ENCODE measurements around the gene NBEAL2. TPM values are rescaled to one million over a fixed set of nuclear protein-coding genes. Genes with fewer than 3 reads are reported as not detected.

NBEAL2 gene
- total RNA-seq, 1 donor from 2014 or later: 20.0 TPM

DNA sequence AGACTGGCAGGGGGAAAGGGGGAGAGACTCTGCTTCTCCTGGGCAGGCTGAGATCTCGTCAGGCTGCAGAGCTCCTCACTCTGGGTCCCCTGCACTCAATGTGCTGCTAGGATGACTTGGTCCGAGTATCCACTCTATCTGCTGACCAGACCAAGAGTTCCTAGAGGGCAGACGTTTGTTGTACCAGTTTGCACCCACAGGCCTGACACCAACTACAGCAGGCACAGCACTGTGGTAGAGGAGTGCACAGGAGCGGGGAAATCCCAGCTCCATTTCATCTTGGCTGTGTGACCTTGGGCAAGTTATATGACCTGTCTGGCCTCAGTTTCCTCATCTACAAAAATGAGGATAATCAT lies 31.9 kb upstream of the NBEAL2 start:
- Histone ChIP-seq H3K4me3 (ENCODE audit: low read depth, low read length) (no peak overlapping the region), H3K36me3 (ENCODE audit: control insufficient read depth, insufficient read depth, low read length) (peaks cover 1% of the 10 kb centered on the region), H3K27me3 (ENCODE audit: control insufficient read depth, insufficient read depth, low read length) (no peaks in the 10 kb centered on the region)
- TF ChIP-seq, protein P1, sequence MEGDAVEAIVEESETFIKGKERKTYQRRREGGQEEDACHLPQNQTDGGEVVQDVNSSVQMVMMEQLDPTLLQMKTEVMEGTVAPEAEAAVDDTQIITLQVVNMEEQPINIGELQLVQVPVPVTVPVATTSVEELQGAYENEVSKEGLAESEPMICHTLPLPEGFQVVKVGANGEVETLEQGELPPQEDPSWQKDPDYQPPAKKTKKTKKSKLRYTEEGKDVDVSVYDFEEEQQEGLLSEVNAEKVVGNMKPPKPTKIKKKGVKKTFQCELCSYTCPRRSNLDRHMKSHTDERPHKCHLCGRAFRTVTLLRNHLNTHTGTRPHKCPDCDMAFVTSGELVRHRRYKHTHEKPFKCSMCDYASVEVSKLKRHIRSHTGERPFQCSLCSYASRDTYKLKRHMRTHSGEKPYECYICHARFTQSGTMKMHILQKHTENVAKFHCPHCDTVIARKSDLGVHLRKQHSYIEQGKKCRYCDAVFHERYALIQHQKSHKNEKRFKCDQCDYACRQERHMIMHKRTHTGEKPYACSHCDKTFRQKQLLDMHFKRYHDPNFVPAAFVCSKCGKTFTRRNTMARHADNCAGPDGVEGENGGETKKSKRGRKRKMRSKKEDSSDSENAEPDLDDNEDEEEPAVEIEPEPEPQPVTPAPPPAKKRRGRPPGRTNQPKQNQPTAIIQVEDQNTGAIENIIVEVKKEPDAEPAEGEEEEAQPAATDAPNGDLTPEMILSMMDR (IDR thresholded peaks at IDR 0.05; ENCODE audit: insufficient read depth, low read length, severe bottlenecking): no peak
- no peak for FAIRE-seq
- no peak for DNase-seq (ENCODE audit: low read depth)

DNA sequence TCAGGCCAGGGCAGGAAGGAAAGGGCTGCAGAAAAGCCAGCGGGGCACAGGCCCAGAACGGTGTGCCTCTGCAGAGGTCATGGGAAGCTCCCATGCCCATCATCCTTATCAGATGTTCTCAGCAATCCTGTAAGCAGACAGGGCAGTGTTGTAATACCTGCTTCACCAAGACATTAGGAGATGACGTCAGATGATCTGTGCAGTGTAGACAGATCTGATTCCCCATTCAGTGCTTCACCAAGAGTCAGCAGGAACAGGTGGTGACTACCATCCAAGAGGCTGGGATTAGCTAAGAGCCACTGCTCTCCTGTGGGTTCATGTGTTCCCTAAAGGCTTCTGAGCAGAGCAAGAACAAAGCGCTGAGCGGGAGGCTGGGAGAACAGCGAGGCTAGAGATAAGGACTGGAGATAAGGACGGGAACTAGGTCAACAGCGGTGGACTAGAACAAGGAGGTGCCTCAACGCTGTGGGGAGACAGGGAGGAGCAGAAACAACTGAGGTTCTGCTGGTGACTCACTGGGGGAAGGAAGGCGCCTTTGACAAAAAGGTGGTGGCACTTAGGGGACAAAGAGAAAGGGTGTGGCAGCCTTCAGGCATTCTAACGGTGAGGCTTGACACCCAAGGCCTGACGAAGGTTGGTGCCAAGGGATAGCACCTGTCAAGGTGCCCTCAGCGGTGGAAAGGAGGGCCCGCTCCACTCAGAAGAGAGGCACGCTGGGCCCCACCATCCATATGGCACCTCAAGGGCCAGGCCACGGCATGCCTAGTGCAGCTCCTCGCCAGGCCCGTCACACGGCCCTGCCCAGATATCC lies 31.3 kb upstream of the NBEAL2 start:
- FAIRE-seq (peak; percentile 96), DNase-seq (ENCODE audit: low read depth) (peak; percentile 97)
- TF ChIP-seq, protein P1 (IDR thresholded peaks at IDR 0.05; ENCODE audit: insufficient read depth, low read length, severe bottlenecking): no peak
- no peaks in the 10 kb centered on the region for H3K27me3 ChIP-seq (ENCODE audit: control insufficient read depth, insufficient read depth, low read length)
- H3K36me3 ChIP-seq (ENCODE audit: control insufficient read depth, insufficient read depth, low read length): peaks cover 1% of the 10 kb centered on the region
- no peak overlapping the region for H3K4me3 ChIP-seq (ENCODE audit: low read depth, low read length)

DNA sequence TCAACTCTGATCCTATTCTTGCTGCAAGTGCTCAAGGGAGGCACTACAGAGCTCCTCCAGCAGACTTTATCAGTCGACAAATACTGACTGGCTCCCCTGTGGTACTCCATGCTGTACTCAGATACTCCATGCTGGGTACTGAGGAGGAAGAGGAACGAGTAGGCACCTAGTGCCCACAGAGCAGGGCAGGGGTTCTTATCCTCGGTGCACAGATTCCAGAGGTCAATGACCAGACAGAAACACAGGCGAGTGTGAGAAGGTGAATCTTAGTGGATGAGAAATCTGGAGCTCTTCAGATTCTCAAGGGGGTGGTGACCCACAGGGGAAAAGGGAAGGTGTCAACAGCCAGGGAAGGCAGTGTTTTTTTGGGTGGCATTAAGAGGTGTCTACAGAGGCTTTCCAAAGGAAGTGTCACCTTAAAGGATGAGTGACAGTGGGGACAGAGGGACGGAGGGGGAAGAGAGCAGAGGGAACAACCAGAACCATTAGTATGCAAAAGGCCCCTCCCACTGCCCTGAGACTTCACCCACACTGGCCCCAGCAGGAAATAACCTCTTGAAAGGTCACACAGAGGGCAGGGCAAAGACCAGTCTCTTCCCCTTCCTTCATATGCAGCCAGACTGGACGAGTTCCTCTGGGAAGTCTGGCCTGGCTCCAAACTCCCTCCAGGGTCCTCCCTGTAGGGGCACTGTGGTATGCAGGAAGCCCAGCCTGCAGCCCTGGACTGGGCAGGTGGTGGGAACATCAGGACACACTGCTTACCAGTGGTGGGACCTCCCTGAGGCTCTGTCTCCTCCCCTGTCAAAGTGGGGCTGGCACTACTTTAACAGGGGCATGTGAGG lies 30.4 kb upstream of the NBEAL2 start:
- Histone ChIP-seq H3K36me3 (ENCODE audit: control insufficient read depth, insufficient read depth, low read length) (peaks cover 1% of the 10 kb centered on the region), H3K4me3 (ENCODE audit: low read depth, low read length) (no peak overlapping the region), H3K27me3 (ENCODE audit: control insufficient read depth, insufficient read depth, low read length) (no peaks in the 10 kb centered on the region)
- TF ChIP-seq, protein P1 (IDR thresholded peaks at IDR 0.05; ENCODE audit: insufficient read depth, low read length, severe bottlenecking): no peak
- DNase-seq (ENCODE audit: low read depth) (no peak), FAIRE-seq (no peak)

GRCh38 chr3:46950177-46950576 lies 29.3 kb upstream of the NBEAL2 start:
- Histone ChIP-seq H3K36me3 (ENCODE audit: control insufficient read depth, insufficient read depth, low read length) (peaks cover 1% of the 10 kb centered on the region), H3K27me3 (ENCODE audit: control insufficient read depth, insufficient read depth, low read length) (no peaks in the 10 kb centered on the region), H3K4me3 (ENCODE audit: low read depth, low read length) (no peak overlapping the region)
- no peak for FAIRE-seq
- no peak for DNase-seq (ENCODE audit: low read depth)
- TF ChIP-seq, protein P1 (IDR thresholded peaks at IDR 0.05; ENCODE audit: insufficient read depth, low read length, severe bottlenecking): no peak

DNA sequence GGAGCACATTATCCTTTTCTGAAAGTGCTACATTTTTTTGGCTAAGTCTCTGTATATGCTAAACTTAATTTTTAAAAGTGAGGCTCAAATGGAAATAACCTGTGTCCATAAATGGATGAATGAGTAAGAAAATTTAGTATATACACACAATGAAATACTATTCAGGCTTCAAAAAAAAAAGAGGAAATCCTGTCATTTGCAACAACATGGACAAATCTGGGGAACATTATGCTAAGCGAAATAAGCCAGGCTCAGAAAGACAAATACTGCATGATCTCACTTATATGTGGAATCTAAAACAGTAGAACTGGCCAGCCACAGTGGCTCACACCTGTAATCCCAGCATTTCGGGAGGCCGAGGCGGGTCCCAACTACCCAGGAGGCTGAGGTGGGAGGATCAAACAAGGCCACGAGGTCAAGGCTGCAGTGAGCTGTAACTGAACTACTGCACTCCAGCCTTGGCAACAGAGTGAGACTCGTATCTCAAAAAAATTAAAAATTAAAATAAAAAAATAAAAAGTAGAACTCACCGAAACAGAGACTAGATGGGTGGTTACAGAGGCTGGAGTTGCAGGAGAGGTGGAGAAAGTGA lies 28.7 kb upstream of the NBEAL2 start:
- FAIRE-seq: no peak
- H3K27me3 ChIP-seq (ENCODE audit: control insufficient read depth, insufficient read depth, low read length): no peaks in the 10 kb centered on the region
- TF ChIP-seq, protein P1 (IDR thresholded peaks at IDR 0.05; ENCODE audit: insufficient read depth, low read length, severe bottlenecking): no peak
- no peak for DNase-seq (ENCODE audit: low read depth)
- H3K4me3 ChIP-seq (ENCODE audit: low read depth, low read length): no peak overlapping the region
- H3K36me3 ChIP-seq (ENCODE audit: control insufficient read depth, insufficient read depth, low read length): peaks cover 1% of the 10 kb centered on the region

All from bronchial epithelial cell (primary cell).